Skeletal muscle cell (primary cell): Measurements from ENCODE around the gene TPRA1.
"Not testable (repeated sequence)": the region's sequence is repeated elsewhere in the genome, so short reads cannot be mapped to it uniquely, and the experiment has no call there.

Experiments used
- DNase-seq: peaks from one replicate; pipeline ENCODE4 v3.0.0-alpha.2; 2010; ENCODE audit warnings: low read depth
- H3K4me3 ChIP-seq: 2 replicates; pipeline ENCODE4 v1.5.1; 2011; ENCODE audit warnings: low read depth, mild to moderate bottlenecking, control low read depth, low read length, moderate library complexity

The TPRA1 gene

DNA sequence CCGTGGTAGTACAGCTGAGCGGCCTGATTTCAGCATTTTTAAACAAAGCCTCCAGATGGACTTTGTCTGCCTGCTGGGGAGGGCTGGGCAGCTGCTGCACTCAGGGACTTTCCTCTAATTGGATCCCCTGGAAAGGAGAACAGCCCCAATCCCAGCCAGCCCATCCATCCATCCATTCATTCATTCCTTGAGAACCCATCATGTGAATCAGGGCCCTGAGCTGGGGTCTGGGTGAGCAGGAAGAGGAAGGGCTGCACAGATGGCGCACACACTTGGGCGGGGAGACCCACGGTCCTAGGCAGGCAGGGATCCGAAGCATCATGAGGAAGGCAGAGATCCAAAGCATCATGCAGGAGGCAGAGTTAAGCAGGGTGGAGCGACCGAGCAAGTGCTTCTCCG lies 45.7 kb downstream of the TPRA1 start:
- H3K4me3 ChIP-seq, result no peak overlapping the region
- no peak for DNase-seq

DNA sequence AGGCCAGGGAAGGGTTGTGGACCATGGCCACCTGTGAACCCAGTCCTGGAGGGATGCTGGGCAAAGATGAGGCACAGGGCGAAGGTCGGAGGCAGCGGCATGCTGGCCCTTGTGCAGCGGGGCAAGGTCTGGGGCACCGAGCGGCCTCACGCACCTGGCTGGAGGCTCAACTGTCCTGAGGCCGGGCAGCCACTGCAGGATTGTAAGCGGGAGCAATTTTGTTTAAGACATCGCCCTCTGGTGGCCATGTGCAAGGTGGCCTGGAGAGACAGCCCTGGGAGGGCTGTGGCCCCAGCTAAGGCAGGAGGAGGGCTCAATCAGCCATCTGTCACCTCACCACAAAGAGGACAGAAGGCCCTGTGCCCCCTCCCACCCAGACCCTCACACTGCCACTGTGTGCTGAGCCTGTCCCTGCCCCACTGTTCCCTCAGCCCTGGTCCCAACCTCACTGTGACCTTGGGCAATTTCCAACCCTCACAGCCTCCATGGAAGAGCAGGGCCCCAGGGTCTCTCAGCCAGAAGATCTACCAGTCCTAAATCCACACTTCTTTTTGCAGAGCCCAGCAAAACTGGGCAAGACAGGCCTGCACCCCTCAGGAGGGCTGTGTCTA lies 46.2 kb downstream of the TPRA1 start:
- peak; percentile 16 for DNase-seq
- no peak overlapping the region for H3K4me3 ChIP-seq

DNA sequence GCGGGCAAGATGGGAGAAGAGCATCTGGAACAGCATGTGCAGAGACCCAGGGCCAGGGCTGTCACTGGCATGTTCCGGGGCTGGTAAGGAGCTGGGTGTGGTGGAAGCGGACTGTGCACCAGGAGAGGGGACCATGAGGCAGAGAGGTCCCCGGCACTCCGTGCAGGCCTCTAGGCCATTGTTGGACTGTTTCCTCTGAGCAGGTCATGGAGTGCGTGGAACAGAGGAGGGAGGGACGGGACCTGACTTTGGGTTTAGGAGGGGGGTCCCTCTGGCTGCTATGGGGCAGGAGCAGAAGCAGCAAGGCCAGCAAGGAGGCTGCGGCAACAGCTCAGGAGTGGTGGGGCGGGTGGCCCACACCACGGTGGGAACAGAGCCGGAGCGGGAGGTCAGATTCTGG lies 47.1 kb downstream of the TPRA1 start:
- no peak for DNase-seq
- no peak overlapping the region for H3K4me3 ChIP-seq

DNA sequence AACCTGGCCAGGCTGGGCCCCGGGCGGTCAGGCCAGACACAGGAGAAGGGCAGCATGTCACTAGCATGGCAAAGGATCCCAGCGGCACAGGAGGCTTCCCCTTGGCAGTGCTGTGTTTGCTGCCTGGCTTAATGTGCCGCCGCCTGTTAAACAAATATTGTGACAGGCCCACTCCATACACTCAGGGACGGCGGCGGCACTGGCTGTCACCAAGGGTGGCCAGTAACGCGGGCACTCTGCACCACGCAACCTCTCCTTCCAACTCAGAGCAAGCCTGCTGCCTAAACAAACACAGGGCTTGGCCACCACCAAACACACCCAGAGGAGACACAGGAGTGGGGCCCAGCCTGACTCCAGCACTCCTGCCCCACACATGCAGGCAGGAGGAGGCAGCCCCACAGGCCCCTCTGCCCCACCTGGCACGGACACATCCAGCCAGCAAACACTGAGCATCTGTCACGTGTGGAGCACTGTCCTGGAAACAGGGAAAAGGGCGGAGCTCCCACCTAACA lies 48.0 kb downstream of the TPRA1 start:
- no peak overlapping the region for H3K4me3 ChIP-seq
- no peak for DNase-seq

DNA sequence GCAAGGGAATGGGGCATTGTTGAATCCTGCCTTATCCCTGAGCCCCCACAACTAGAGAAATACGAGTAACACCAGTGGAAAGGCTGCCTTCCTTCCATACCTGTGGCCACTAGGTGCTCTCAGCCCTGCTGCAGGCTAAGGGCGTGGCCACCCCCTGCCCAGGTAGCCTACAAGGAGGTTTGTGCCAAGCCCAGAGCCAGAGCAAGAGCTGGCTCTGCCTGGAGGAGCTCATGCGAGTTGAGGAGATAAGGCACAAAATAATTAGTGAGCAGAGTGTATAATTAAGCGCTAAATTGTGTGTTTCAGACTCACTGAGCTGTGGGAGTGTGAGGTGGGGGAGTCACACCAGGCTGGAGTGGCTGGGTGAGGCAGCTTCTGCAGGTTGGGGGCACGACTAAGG lies 49.2 kb downstream of the TPRA1 start:
- H3K4me3 ChIP-seq, result no peak overlapping the region
- no peak for DNase-seq

GRCh38 chr3:127539366-127540060 lies 51.0 kb downstream of the TPRA1 start:
- H3K4me3 ChIP-seq, result no peak overlapping the region
- no peak for DNase-seq

DNA sequence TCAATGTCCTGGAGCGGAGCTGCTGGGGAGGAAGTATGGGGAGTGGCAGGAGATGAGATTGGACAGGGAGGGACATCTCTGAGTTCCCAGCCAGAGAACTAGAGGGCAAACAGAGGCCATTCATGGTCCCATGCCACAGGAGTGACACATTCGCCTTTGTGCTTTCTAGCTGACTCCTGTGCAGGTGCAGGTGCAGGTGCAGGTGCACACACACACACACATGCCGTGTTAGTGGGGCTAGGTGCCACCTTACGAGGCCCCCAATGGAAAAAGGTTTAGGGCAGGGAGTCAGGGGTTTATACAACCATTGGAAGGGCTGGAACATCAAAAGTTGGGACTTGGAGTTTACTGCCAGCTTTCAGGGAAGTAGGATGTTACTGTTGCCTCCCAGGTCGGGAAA lies 52.0 kb downstream of the TPRA1 start:
- DNase-seq, result no peak
- no peak overlapping the region for H3K4me3 ChIP-seq

- DNase-seq, result no peak
- no peak overlapping the region for H3K4me3 ChIP-seq
Measured at GRCh38 chr3:127536830-127537812, 53.4 kb downstream of the TPRA1 start.

GRCh38 chr3:127535901-127536829 lies 54.4 kb downstream of the TPRA1 start:
- no peak overlapping the region for H3K4me3 ChIP-seq
- DNase-seq, result no peak

GRCh38 chr3:127535106-127535785 lies 55.3 kb downstream of the TPRA1 start:
- no peak for DNase-seq
- H3K4me3 ChIP-seq, result no peak overlapping the region

GRCh38 chr3:127534564-127534963 lies 56.0 kb downstream of the TPRA1 start:
- H3K4me3 ChIP-seq, result no peak overlapping the region
- no peak for DNase-seq

GRCh38 chr3:127534161-127534451 lies 56.4 kb downstream of the TPRA1 start:
- DNase-seq, result no peak
- H3K4me3 ChIP-seq, result no peak overlapping the region

DNA sequence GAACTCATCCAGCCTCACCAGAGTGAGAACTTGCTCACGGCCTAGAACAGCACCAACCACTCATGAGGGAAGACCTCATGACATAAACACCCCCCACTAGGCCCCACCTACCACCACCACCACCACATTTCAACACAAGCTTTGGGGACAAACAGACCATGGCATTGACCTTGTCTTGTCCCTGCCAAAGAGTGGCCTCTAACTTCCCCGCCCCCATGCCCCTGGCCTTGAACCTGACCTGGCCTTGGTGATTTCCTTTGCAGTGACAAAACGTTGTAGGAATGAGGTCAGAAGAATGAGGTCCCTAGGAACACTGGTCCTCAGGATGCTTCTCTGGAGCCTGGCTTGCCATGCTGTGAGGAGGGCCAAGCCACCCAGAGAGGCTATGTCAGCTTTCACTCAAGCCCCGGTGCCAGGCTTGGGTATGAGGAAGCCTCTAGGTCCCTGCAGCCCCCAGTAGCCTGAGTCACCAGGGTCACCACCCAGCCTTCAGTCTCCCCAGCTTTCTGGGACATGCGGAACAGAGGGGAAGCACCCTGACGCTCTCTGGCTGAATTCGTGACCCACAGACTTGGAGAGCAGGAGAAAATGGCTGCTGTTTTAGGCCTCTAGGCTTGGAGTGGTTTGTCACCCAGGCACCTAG lies 57.9 kb downstream of the TPRA1 start:
- no peak for DNase-seq
- no peak overlapping the region for H3K4me3 ChIP-seq

- no peak for DNase-seq
- H3K4me3 ChIP-seq, result no peak overlapping the region
Measured at GRCh38 chr3:127531821-127532220, 58.7 kb downstream of the TPRA1 start.

- not testable (repeated sequence) for DNase-seq, H3K4me3 ChIP-seq
Measured at GRCh38 chr3:127530863-127531262, 59.7 kb downstream of the TPRA1 start.

- DNase-seq, result no peak
- H3K4me3 ChIP-seq, result no peak overlapping the region
Measured at GRCh38 chr3:127529346-127530188, 61.0 kb downstream of the TPRA1 start.

GRCh38 chr3:127525373-127525772 lies 65.2 kb downstream of the TPRA1 start:
- peak; percentile 27 for DNase-seq

More at GRCh38 chr3:127525373-127525772, 65.2 kb downstream of the TPRA1 start:
- H3K4me3 ChIP-seq, result no peak overlapping the region
